ENCODE results near the gene TIAM1.
A peak's percentile ranks its signal among the peaks of the same experiment; 100 is the strongest.

Gene TIAM1

GRCh38 chr21:31236528-31236927 is 107.5 kb downstream of the TIAM1 start:
- Histone ChIP-seq H3K4me1 (ENCODE audit: insufficient read depth, poor library complexity, severe bottlenecking) (no peaks in the 10 kb centered on the region), H3K27me3 (ENCODE audit: insufficient read depth, poor library complexity, severe bottlenecking) (no peaks in the 10 kb centered on the region), H3K9me3 (ENCODE audit: severe bottlenecking) (peaks cover 2% of the 10 kb centered on the region), H3K4me3 (ENCODE audit: severe bottlenecking) (no peak overlapping the region), H3K27ac (ENCODE audit: poor library complexity, severe bottlenecking) (no peak overlapping the region), H3K36me3 (ENCODE audit: low read depth) (no peaks in the 10 kb centered on the region)
- ATAC-seq (ENCODE audit: low read depth) (no peak), DNase-seq (ENCODE audit: low spot score) (no peak)
- TF ChIP-seq CTCF (IDR thresholded peaks at IDR 0.05; ENCODE audit: poor library complexity, severe bottlenecking), result no peak

- no peak overlapping the region for H3K4me3 ChIP-seq (ENCODE audit: severe bottlenecking)
- H3K27me3 ChIP-seq (ENCODE audit: insufficient read depth, poor library complexity, severe bottlenecking), result no peaks in the 10 kb centered on the region
- H3K27ac ChIP-seq (ENCODE audit: poor library complexity, severe bottlenecking), result no peak overlapping the region
- DNase-seq (ENCODE audit: low spot score) (no peak), ATAC-seq (ENCODE audit: low read depth) (peak; percentile 40; the same call in 1 of the 3 replicates)
- TF ChIP-seq CTCF (IDR thresholded peaks at IDR 0.05; ENCODE audit: poor library complexity, severe bottlenecking), result no peak
- no peaks in the 10 kb centered on the region for H3K4me1 ChIP-seq (ENCODE audit: insufficient read depth, poor library complexity, severe bottlenecking)
- H3K36me3 ChIP-seq (ENCODE audit: low read depth), result no peaks in the 10 kb centered on the region
- H3K9me3 ChIP-seq (ENCODE audit: severe bottlenecking), result peaks cover 2% of the 10 kb centered on the region
Observed at GRCh38 chr21:31235671-31236450, 108.2 kb downstream of the TIAM1 start.

DNA sequence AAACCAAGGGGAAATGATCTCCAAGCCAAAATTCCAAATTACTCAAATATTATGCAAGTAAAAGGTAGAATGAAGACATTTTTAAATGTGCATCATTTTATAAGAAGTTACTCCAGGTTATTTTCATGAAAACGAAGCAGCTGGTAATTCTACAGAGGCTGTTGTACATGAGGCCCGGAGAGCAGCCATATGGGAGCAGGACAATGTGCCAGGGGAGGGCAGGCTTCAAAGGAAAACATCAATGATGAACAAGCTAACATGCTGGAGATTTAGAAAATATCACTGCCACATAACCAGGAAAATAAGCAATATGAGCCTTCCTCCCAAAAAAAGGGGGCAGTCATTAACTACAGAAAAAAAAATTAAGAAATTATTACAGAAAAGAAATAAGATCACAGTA is 109.1 kb downstream of the TIAM1 start:
- no peak for TF ChIP-seq CTCF (IDR thresholded peaks at IDR 0.05; ENCODE audit: poor library complexity, severe bottlenecking)
- DNase-seq (ENCODE audit: low spot score), result no peak
- Histone ChIP-seq H3K4me3 (ENCODE audit: severe bottlenecking) (no peak overlapping the region), H3K9me3 (ENCODE audit: severe bottlenecking) (no peaks in the 10 kb centered on the region), H3K27ac (ENCODE audit: poor library complexity, severe bottlenecking) (no peak overlapping the region), H3K27me3 (ENCODE audit: insufficient read depth, poor library complexity, severe bottlenecking) (no peaks in the 10 kb centered on the region), H3K4me1 (ENCODE audit: insufficient read depth, poor library complexity, severe bottlenecking) (no peaks in the 10 kb centered on the region), H3K36me3 (ENCODE audit: low read depth) (no peaks in the 10 kb centered on the region)
- no peak for ATAC-seq (ENCODE audit: low read depth)

DNA sequence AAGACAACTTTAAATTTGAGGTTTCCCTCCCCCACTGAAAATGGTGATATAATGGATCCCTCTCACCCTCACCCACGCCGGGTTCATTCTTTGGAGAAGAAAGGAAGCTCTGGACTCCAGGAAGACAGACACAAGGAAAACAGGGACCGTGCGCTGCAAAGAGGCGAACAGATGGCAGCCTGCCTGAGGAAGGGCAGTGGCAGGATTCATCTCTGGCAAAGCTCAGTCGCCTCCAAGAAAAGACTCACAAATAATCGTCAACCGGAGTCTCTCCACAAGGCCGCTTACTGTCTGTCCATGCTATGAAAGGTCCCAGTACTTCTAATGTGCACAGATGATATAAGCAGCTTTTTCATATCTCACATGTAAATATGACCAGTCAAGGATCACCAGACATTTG is 110.3 kb downstream of the TIAM1 start:
- Histone ChIP-seq H3K4me3 (ENCODE audit: severe bottlenecking) (no peak overlapping the region), H3K36me3 (ENCODE audit: low read depth) (no peaks in the 10 kb centered on the region), H3K27me3 (ENCODE audit: insufficient read depth, poor library complexity, severe bottlenecking) (no peaks in the 10 kb centered on the region), H3K9me3 (ENCODE audit: severe bottlenecking) (no peaks in the 10 kb centered on the region), H3K4me1 (ENCODE audit: insufficient read depth, poor library complexity, severe bottlenecking) (no peaks in the 10 kb centered on the region), H3K27ac (ENCODE audit: poor library complexity, severe bottlenecking) (no peak overlapping the region)
- DNase-seq (ENCODE audit: low spot score) (no peak), ATAC-seq (ENCODE audit: low read depth) (no peak)
- TF ChIP-seq CTCF (IDR thresholded peaks at IDR 0.05; ENCODE audit: poor library complexity, severe bottlenecking), result no peak

GRCh38 chr21:31232344-31232743 is 111.7 kb downstream of the TIAM1 start:
- no peaks in the 10 kb centered on the region for H3K36me3 ChIP-seq (ENCODE audit: low read depth)
- no peak for ATAC-seq (ENCODE audit: low read depth)
- DNase-seq (ENCODE audit: low spot score), result no peak

More at GRCh38 chr21:31232344-31232743, 111.7 kb downstream of the TIAM1 start:
- no peaks in the 10 kb centered on the region for H3K9me3 ChIP-seq (ENCODE audit: severe bottlenecking)
- H3K27ac ChIP-seq (ENCODE audit: poor library complexity, severe bottlenecking), result no peak overlapping the region
- H3K4me1 ChIP-seq (ENCODE audit: insufficient read depth, poor library complexity, severe bottlenecking), result no peaks in the 10 kb centered on the region
- H3K27me3 ChIP-seq (ENCODE audit: insufficient read depth, poor library complexity, severe bottlenecking), result no peaks in the 10 kb centered on the region
- no peak overlapping the region for H3K4me3 ChIP-seq (ENCODE audit: severe bottlenecking)
- TF ChIP-seq CTCF (IDR thresholded peaks at IDR 0.05; ENCODE audit: poor library complexity, severe bottlenecking), result no peak

Data from RWPE2 (cell line).